Naive thymus-derived CD8-positive, alpha-beta T cell (primary cell): ENCODE results near the gene DUSP18. TPM values are rescaled to one million over a fixed set of nuclear protein-coding genes. Genes with fewer than 3 reads are reported as not detected.

Experiments
- polyA plus RNA-seq, 3 donors: library from polyadenylated mRNA; unstranded; fragments of 300-500 nt; fragmentation: Illumina TruSeq; gene quantifications; one replicate each; pipeline ENCODE4 v1.2.3, GENCODE V29; 2021
- total RNA-seq, 8 experiments: library from RNA in 2 of 8; stranded (reverse) in 2 of 8; gene quantifications; one replicate each; pipeline ENCODE4 v1.2.3 and lab custom pipeline; 2021 to 2026

DUSP18 gene
- total and polyA plus RNA-seq, 5 experiments from 2014 or later, result 5.1 to 18.6 (median 7.8) TPM

Other genes starting within 250 kb of the DUSP18 start
- gene MTFP1, start 242.1 kb downstream of the DUSP18 start, total RNA-seq, result 10 to 100 TPM; 15.8 to 18.0 TPM
- gene MTFP1, start 242.1 kb downstream of the DUSP18 start, polyA plus RNA-seq, result 10 to 100 TPM; 42.3 to 53.5 (median 50.0) TPM
- not detected for gene SEC14L3, start 195.9 kb downstream of the DUSP18 start, total RNA-seq
- gene SEC14L3, start 195.9 kb downstream of the DUSP18 start, polyA plus RNA-seq, result not detected
- gene SEC14L4, start 162.2 kb downstream of the DUSP18 start, total RNA-seq, result not detected
- not detected for gene SEC14L4, start 162.2 kb downstream of the DUSP18 start, polyA plus RNA-seq
- gene SEC14L6, start 121.1 kb downstream of the DUSP18 start, total RNA-seq, result not detected
- gene SEC14L6, start 121.1 kb downstream of the DUSP18 start, polyA plus RNA-seq, result not detected
- 1 to 10 TPM; 1.6 to 2.7 TPM for gene GAL3ST1, start 93.2 kb downstream of the DUSP18 start, total RNA-seq
- 1 to 10 TPM in 1 of 3 donors, not detected in 2; 1.1 TPM for gene GAL3ST1, start 93.2 kb downstream of the DUSP18 start, polyA plus RNA-seq
- 10 to 100 TPM; 60.4 to 70.2 TPM for gene PES1, start 76.0 kb downstream of the DUSP18 start, total RNA-seq
- gene PES1, start 76.0 kb downstream of the DUSP18 start, polyA plus RNA-seq, result 10 to 100 TPM; 34.0 to 57.8 (median 34.3) TPM
- gene TCN2, start 60.7 kb downstream of the DUSP18 start, total RNA-seq, result under 1 TPM in 1 of 2 experiments, not detected in 1; 0.62 TPM
- gene TCN2, start 60.7 kb downstream of the DUSP18 start, polyA plus RNA-seq, result under 1 TPM in 1 of 3 donors, not detected in 2; 0.20 TPM
- 1 to 10 TPM; 1.5 to 1.6 TPM for gene SLC35E4, start 32.1 kb downstream of the DUSP18 start, total RNA-seq
- gene SLC35E4, start 32.1 kb downstream of the DUSP18 start, polyA plus RNA-seq, result under 1 TPM; 0.64 to 0.94 (median 0.94) TPM
- gene OSBP2, start 27.0 kb upstream of the DUSP18 start, total RNA-seq, result 1 to 10 TPM; 1.3 to 1.8 TPM
- gene OSBP2, start 27.0 kb upstream of the DUSP18 start, polyA plus RNA-seq, result under 1 TPM; 0.60 to 0.75 (median 0.70) TPM